Measurements from ENCODE around the gene TRIP6.
"Not testable (repeated sequence)": the region's sequence is repeated elsewhere in the genome, so short reads cannot be mapped to it uniquely, and the experiment has no call there.

The TRIP6 gene

GRCh38 chr7:100919335-100919734 is 52.1 kb downstream of the TRIP6 start:
- DNase-seq (ENCODE audit: low read depth): not testable (repeated sequence)

DNA sequence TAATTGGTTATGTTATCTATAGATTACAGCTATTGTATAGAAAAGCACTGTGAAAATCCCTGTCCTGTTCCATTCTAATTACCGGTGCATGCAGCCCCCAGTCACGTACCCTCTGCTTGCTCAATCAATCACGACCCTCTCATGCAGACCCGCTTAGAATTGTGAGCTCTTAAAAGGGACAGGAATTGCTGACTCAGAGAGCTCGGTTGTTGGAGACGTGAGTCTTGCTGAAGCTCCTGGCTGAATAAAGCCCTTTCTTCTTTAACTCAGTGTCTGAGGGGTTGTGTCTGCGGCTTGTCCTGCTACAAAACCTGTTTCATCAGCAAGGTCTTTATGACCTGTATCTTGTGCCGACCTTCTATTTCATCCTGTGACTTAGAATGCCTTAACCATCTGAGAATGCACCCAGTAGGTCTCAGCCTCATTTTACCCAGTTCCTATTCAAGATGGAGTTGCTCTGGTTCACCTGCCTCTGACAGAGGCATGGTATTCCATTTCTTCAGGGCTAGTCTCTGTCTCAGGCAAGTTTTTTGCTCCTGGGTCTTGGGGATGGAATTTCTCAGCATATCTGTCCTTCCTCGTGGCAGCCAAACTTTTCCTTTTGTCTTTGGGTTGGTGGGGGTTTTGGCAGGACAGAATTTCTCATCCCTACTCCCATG is 52.7 kb downstream of the TRIP6 start:
- DNase-seq (ENCODE audit: low read depth): not testable (repeated sequence)

GRCh38 chr7:100921039-100921438 is 53.9 kb downstream of the TRIP6 start:
- DNase-seq (ENCODE audit: low read depth): no peak
